Right lung (tissue), 5 donors: ENCODE results near the gene EP300. TPM values are rescaled to one million over a fixed set of nuclear protein-coding genes. Genes with fewer than 3 reads are reported as not detected.
A peak's percentile ranks its signal among the peaks of the same experiment; 100 is the strongest.
"Not testable (repeated sequence)": the region's sequence is repeated elsewhere in the genome, so short reads cannot be mapped to it uniquely, and the experiment has no call there.

Experiments used
- DNase-seq, 2 donors: peaks; one replicate each; pipeline ENCODE4 v3.0.0-alpha.2; 2013
- polyA plus RNA-seq, 5 donors: library from polyadenylated mRNA; unstranded; fragments of 120-200 nt; gene quantifications; one replicate each; pipeline versions ENCODE4 v1.2.1 to v1.2.3, GENCODE V29; 2013; ENCODE audit warnings: inconsistent platforms in 1 of 5, low replicate concordance in 1 of 5; ENCODE audit not compliant: insufficient read length in 5 of 5, insufficient read depth in 1 of 5

Gene EP300
- polyA plus RNA-seq, 5 donors = 49.3 to 73.5 (median 65.0) TPM

GRCh38 chr22:41145921-41146320, 53.5 kb downstream of the EP300 start:
- not testable (repeated sequence) for DNase-seq

- DNase-seq = no peak
Observed at GRCh38 chr22:41146573-41146972, 54.2 kb downstream of the EP300 start.

DNA sequence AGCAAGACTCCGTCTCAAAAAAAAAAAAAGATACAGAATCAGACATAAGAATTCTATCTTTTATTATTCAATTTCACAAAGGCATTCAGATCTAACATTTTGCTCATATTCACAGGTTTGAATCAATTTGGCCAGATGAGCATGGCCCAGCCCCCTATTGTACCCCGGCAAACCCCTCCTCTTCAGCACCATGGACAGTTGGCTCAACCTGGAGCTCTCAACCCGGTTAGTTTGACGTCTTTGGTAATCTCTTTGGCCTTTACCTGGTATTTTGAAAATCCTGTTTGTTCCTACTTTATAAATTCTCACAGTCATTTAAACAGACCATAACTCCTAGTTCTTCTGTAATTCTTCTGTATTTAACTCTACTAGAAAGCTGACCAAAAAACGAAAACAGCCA, 55.3 kb downstream of the EP300 start:
- DNase-seq = no peak

- no peak for DNase-seq
Observed at GRCh38 chr22:41152902-41153301, 60.5 kb downstream of the EP300 start.

GRCh38 chr22:41157083-41157482, 64.7 kb downstream of the EP300 start:
- DNase-seq = no peak

GRCh38 chr22:41169157-41169556, 76.8 kb downstream of the EP300 start:
- no peak for DNase-seq

GRCh38 chr22:41171996-41172395, 79.6 kb downstream of the EP300 start:
- DNase-seq = no peak

- DNase-seq = no peak
Observed at GRCh38 chr22:41175546-41175945, 83.2 kb downstream of the EP300 start.

- DNase-seq = no peak
Observed at GRCh38 chr22:41177040-41177621, 84.7 kb downstream of the EP300 start.

GRCh38 chr22:41177622-41178424, 85.4 kb downstream of the EP300 start:
- DNase-seq = no peak

DNA sequence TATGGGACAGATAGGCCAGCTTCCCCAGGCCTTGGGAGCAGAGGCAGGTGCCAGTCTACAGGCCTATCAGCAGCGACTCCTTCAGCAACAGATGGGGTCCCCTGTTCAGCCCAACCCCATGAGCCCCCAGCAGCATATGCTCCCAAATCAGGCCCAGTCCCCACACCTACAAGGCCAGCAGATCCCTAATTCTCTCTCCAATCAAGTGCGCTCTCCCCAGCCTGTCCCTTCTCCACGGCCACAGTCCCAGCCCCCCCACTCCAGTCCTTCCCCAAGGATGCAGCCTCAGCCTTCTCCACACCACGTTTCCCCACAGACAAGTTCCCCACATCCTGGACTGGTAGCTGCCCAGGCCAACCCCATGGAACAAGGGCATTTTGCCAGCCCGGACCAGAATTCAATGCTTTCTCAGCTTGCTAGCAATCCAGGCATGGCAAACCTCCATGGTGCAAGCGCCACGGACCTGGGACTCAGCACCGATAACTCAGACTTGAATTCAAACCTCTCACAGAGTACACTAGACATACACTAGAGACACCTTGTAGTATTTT, 86.1 kb downstream of the EP300 start:
- no peak for DNase-seq

DNA sequence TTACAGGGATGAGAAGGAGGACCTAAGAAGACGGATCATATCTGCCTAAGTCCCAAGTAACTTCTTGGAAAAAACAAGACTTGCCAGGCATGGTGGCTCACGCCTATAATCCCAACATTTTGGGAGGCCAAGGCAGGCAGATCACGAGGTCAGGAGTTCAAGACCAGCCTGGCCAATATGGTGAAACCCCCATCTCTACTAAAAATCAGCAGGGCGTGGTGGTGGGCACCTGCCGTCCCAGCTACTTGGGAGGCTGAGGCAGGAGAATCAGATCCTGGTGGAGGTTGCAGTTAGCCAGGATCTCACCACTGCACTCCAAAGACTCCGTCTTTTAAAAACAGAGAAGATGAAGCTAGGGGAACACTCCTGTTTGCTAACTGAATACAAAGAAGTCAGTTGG, 88.0 kb downstream of the EP300 start:
- DNase-seq = not testable (repeated sequence)

GRCh38 chr22:41180926-41181325, 88.5 kb downstream of the EP300 start:
- DNase-seq = no peak

DNA sequence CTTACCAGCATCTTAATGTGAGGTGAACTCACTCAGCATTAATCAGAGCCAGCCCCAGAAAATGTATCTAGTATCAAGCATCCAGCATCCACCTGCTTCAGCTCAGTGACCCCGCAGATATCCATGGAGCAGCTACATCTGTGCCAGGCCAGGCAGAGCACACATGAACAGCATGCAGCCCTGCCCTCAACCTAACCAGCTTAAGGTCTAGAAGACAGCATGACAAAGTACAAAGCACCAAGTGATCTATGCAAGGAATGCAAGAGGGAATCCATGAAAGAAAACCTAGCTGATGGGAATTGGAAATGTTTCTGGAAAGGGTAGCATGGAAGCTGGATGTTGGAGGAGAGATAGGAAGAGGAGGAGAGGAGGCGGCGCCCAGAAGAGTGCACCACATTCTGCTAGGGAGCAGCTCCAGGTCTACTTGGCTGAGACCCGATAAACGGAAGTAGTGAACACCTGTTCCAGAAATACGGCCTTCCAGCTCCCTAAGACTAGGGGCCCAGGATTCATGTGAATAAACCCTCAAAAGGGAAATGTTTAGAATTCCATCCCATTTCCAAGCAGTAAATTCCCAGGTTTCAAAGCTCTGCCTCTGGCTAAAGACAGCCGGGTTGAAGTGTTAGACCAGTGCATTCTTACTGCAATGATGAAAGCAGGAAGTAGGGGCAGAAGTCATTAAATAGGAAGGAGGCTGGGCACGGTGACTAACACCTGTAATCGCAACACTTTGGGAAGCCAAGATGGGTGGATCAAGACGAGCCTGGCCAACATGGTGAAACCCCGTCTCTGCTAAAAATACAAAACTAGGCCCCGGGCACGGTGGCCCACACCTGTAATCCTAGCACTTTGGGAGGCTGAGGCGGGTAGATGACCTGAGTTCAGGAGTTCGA, 89.2 kb downstream of the EP300 start:
- no peak for DNase-seq

DNA sequence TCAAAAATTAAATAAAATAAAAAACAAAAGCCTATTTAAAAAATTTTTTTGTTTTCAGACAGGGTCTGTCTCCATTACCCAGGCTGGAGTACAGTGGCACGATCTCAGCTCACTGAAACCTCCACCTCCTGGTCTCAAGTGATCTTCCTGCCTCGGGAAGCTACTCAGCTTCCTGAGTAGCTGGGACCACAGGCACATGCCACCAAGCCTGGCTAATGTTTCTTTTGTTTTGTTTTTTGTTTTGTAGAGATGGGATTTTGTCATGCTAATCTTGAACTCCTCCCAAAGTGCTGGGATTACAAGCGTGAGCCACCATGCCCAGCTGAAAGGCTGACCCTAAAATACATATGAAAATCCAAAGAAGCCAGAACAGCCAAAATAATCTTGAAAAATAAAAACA, 92.3 kb downstream of the EP300 start:
- DNase-seq = no peak

DNA sequence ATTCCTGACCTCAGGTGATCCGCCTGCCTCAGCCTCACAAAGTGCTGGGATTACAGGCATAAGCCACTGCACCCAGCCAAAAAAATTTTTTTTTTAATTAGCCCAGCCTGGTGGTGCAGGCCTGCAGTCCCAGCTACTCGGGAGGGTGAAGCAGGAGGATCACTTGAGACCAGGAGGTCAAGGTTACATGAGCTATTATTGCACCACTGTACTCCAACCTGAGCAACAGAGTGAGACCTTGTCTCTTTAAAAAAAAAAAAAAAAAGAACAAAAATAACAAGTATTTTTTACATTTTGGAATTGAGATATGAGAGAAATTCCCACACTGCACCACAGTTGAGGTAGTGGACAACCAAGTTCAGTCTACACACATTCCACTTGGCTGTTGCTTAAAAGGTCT, 99.1 kb downstream of the EP300 start:
- no peak for DNase-seq

DNA sequence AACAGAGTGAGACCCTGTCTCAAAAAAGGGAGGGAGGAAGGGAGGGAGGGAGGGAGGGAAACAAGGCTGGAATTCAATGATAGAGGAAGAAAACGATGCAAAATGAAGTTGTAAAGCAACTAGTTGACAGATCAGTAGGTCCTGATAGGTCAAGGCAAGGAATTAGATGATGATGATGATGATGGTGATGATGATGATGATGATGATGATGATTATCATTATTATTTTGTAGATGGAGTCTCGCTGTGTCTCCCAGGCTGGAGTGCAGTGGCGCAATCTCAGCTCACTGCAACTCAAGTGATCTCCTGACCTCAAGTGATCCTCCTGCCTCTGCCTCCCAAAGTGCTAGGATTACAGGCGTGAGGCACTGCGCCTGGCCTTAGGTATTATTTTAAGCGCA, 101.4 kb downstream of the EP300 start:
- no peak for DNase-seq

- DNase-seq = peak; percentile 71 to 81
Observed at GRCh38 chr22:41197038-41197972, 104.9 kb downstream of the EP300 start.

GRCh38 chr22:41198027-41198580, 105.7 kb downstream of the EP300 start:
- DNase-seq = no peak

DNA sequence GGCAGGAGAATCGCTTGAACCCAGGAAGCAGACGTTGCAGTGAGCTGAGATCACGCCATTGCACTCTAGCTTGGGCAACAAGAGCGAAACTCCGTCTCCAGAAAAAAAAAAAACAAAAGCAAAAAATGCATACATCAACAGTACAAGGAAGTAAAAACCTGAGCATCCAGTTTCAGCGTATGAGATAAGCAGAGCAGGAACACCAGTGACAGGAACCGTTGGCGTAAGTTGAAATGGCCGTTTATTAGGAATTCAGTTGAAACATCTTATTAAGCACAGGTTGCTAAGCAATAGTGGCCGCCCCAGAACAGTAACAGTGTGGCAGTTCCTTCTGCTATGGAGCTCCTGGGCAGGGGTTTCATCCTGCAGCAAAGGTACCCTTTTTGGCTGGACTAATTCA, 108.7 kb downstream of the EP300 start:
- no peak for DNase-seq

DNA sequence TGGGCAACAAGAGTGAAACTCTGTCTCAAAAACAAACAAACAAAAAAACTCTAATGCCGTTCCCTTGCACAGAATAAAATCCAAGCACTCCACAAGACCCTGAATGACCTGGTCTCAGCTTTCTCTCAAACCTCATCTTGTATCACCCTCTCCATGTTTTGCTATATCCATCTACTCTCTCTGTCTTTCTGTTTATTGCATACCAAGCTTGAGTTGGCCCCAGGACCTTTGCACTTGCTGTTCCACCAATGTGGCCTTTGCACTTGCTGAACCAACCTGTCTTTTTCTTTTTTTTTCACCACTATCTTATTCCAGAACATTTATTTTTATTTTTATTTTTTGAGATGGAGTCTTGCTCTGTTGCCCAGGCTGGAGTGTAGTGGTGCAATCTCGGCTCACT, 110.7 kb downstream of the EP300 start:
- no peak for DNase-seq
